A549 treated with CpdA at 1 μM for 4 hours (cell line): Measurements from ENCODE around the gene STRN. TPM values are rescaled to one million over a fixed set of nuclear protein-coding genes. Genes with fewer than 3 reads are reported as not detected.

Experiments
- total RNA-seq: library from RNA; stranded (reverse); fragments of 200-300 nt; extraction: Qiagen RNA extraction; gene quantifications from 5 replicates; pipeline ENCODE4 v1.2.3, GENCODE V29; 2022; ENCODE audit warnings: low read depth

Gene STRN
- total RNA-seq, result 12.1 to 18.5 TPM (median 17.3 TPM) in 5 replicates

DNA sequence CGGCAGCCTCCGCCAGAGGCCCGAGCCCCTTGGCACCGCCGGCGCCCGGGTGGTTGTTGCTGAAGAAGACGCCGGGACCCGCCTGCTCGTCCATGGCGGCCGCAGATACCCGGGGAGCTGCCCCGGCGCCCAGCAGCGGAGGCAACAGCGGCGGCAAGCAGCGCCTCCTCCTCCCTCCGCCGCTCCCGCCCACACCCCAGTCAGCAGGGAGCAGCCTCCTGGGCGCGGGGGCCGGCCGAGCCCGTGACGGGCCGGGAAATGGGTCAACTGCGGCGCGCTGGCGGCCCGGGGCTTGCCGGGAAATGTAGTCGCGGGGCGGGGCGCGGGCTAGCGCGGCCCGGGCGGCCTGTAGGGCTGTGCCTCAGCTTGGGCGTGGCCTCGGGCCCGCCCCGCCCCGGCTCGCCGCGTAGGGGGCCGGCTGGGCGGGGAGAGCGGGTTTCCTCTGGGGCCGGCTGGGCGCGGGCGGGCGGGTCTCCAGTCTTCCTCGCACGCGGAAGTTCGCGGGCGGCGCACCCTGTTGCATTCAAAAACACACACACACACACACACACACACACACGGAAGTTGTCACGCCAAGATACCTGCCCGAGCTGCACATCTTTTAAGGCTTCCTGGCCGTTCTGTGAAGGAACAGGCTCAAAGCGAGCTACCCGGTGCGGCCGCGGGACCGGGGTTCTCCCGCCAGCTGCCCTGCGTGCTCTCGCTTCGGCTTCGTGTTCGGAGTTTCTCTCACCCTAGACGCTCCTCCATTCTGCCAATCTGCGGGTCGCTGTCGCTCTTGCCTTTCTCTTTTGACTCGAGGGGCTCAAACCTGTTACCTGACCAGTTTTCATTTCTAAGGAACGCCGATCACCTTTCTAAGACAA lies at the start of gene STRN:
Gene STRN (minus strand): TSS at position 167 of the 866 bp plus-strand sequence. CDS start 73 bp downstream, at position 94.

Other genes with a start within 250 kb of the STRN start
- gene HEATR5B, start 117.8 kb upstream of the STRN start, total RNA-seq, result 6.2 to 8.0 TPM (median 7.0 TPM) in 5 replicates
- gene GPATCH11, start 118.0 kb upstream of the STRN start, total RNA-seq, result 9.1 to 13.1 TPM (median 10.0 TPM) in 5 replicates
- 18.9 to 35.6 TPM (median 26.0 TPM) in 5 replicates for gene EIF2AK2, start 190.4 kb upstream of the STRN start, total RNA-seq
- gene SULT6B1, start 222.1 kb upstream of the STRN start, total RNA-seq, result not detected in 5 replicates
- 39.5 to 52.7 TPM (median 43.0 TPM) in 5 replicates for gene CEBPZOS, start 230.0 kb upstream of the STRN start, total RNA-seq